T-helper 2 cell (primary cell): ENCODE data around the gene ADCY9.

Experiments
- DNase-seq, 5 experiments: peaks; one replicate each; pipeline versions ENCODE4 v3.0.0 to v3.0.0-alpha.2; 2012 to 2022

Gene ADCY9

DNA sequence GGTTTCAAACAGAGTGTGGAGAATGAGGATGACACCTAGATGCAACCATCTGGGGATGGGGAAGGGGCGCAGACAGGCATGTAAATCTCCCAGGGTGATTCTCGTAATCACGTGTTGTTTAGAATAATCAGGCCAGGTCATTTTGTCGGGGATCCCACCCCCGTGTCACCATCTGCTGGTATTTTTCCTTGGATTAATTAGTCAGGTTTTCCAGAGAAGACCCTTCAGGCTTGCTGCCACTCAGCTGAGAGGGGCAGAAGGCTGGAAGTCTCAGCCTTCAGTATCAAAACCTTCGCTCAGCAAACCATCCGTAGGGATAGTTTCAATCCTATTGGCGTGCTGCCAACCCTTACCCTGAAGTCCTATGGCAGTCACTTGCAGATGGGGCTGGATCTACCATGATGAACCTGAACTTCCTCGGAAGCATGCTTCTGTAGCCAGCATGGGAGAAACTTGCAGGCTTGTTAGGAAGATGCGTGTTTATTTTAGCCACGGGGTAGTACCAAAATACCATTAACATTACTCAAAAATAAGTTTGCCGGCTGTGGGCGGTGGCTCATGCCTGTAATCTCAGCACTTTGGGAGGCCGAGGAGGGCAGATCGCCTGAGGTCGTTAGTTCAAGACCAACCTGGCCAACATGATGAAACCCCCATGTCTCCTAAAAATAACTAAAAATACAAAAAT, 7.5 kb upstream of the ADCY9 start:
- no peak for DNase-seq

DNA sequence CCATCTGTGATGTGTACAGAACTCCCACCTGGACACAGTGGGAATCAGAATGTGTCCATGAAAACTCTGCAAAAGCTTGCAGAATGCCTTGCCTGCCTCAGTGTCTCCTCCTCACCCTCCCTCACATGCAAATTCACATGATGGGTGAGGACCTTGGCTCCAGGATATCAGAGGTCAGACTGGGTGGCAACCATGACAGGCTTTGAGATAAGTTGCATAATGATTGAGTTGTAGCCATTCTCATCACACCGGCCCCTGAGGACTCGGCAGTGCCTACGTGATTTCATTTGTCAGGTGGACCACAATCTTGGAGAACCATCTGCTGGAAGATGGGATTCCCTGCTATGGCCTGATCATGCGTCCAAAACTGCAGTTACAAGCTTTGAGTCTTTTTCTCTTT, 3.9 kb upstream of the ADCY9 start:
- DNase-seq: no peak

DNA sequence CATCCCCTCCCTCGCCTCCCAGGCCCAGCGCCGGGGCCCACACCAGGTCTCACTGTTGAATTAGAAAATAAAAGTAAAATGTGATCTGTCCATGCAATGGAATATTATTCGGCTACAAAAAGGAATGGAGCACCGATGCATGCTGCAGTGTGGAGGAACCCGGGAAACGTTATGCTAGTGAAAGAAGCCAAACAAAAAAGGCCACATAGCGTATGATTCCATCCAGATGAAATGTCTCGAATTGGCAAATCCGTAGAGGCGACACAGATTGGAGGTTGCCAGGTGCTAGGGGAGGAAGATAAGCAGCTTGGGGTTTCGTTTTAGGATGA, 972 bp upstream of the ADCY9 start:
- DNase-seq: no peak

DNA sequence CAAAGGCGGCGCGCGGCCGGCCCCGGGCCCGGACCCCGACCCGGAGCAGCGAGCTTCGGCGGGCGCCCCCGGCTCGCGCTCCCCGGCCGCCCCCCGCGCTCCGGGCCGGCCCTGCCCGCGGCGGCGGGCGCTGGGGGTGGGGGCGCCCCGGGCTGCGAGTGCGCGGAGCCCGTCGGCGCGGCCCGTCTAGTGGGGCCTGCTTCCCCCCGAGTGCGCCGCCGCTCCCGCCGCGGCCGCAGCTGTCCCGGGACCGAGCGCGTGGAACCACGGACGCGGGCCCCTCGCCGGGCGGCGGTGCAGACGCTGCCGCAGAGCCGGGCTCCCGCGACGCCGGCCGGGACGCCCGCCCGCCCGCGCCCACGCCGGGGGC, 308 bp downstream of the ADCY9 start:
- no peak for DNase-seq

DNA sequence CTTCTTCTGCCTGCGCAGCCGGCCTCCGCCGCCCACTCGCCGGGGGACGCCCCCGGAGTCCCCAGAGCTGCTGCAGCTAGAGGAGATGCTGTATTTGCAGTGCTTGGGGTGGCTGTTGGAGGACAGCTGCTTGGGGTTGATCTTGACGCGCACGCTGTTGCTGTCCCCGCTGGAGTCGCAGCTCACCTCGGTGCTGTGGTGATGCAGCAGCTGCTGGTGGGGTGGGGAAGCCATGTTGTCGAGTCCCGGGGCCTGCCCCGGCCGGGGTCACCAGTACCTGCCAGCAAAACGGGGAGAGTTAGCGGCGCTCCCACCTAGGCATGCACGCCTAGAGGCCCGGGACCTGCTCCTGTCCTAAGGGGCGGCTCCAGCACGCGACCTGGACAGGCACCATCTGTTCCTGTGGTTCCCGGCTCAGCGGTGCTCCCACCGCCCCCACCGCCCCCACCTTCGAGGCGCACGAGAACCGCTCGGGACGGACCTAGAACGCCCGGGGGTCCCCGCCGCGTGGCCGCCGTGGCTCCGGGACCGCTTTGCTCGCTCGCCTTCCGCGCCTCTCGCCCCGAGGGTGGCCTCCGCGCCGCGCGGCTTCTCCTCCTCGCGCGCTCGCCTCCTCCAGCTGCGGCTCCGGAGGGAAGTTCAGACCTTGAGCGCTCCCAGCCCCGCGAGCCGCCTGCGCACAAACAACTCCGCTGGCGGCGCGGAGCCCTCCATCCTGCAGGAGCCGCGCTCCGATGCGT, 863 bp downstream of the ADCY9 start:
- peak; percentile 10 to 72 (median 21) for DNase-seq

DNA sequence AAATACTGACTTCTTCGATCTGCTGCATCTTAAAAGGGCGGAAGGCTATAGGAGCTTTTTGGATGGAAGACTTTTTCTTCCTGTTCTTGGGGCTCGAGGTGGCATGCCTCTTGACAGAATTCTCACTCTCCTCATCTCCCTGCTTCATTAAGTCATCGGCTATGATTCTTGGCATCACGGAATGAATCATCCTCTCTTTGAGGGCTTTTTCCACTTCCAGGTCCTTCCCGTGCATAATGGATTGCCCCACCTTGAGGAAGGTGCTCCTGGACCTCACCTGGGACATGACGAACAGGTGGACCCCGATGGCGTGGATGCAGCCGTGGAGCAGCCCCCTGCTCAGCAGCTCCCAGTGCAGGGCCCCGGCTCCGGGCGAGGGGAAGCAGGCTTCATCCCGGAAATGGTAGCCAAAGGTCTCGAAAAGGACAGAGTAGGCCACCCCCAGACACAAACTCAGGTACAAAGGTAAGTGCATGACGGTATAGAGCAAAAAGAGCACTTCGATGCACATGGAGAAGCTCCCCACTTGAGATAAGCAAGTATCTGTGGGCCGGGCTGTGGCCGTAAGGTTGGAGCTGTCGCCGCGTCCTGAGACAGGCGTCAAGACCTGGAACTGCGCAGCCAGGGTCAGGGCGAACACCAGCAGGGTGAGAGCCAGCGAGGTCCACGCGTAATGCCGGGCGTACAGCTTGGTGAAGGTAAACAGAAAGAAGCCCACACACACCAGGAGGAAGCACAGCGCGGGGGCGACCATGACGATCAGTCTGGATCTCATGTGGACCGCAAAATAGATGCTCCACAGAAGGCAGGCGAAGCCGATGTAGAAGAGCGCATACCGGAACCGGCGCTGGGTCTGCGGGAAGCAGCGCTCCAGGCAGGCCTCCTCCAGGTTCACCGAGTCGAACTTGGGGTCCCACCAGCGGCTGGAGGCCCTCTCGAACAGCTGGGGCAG, 1.7 kb downstream of the ADCY9 start:
- DNase-seq: no peak

DNA sequence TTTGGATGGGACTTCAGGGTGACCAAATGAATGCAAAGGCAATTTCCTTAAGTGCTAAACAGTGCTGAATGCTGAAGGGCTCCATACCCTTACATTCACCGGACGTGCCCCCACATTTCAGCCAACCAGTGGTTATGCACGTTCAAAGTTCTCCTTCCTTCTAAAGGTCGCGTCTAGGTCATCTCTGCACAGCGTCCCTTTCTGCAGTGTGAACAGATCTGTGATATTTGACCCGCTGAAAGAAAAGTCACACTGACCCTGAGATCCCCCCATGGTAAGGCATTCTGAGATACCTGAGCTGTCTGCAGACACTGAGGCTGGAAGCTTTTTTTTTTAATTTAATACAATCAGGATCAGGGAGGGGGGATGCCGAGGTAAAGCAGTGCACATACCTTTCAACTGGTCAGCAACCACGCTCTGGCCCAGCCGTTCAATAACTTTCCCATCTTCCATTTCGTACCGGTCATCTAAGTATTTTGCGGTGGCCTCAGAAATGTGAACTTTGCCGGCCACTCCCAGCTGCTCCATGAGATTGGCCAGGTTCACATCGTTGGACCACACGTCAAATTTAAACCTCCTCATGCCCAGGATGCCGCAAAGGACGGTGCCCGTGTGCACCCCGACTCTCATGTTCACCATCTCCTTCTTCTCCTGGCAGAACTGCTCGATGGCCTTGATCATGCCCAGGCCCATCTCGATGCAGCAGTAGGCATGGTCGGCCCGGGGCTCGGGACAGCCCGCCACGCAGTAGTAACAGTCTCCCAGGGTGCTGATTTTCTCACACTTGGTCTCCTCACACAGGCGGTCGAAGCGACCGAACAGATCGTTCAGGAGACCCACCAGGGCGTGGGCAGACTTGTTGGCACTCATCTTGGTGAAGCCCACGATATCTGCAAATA, 2.6 kb downstream of the ADCY9 start:
- DNase-seq: no peak

DNA sequence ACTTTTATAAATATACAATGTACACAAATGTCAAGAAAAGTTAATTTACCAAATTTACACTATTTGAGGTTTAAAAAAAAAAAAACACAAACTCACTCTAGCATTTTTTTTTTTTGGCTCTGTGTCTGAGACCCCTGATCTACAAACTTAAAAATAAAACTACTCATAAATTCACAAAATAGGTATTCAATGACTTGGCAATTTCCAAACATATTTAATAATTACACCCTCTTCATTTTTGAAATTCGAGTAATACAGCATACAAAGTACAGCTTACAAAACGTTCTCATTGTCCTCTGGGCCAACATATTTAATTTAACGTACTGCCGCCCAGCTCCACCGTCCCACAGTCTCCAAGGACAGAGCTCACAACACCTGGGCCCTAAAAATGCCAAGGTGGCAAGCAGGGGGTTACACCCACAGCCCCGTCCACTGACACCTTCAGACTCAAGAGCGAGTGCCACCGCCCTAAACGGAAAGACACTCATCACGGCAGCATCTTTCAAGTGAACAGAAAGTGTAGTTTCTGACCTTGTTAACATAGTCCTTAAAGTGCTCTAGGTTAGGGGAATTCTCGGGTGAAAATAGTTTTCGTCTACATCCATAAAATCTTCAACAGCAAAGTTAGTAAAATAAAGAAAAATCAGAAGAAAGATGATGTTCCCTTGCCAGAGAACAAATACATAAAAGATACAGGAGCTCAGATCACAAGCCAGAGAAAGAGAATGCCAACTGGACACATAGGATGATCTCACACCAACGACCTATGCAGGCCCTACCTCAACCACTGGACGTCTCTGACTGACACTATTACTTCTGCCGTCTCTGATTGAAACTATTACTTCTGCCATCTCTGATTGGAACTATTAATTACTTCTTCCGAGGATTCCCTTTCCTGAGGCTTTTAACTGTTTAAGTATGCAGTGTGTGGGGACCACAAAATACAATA, 4.2 kb downstream of the ADCY9 start:
- DNase-seq: no peak

DNA sequence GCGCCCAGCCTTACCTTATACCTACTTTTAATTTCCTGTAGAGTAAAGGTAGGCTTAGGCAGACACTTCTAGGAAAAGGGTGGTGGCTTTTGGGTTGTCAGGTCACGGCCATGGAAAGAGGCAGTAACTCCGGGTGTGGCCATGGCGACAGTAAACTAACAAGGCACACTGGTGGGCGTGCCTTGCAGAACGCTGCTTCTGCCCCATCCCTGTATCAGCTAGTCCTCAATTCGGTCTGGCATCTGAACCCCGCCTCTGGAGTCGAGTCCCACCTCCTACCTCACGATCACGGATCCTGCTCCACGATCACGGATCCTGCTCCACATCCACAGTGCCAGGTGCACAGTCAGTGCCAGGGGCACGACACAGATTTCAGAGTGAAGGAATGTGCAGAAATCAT, 5.6 kb downstream of the ADCY9 start:
- no peak for DNase-seq

DNA sequence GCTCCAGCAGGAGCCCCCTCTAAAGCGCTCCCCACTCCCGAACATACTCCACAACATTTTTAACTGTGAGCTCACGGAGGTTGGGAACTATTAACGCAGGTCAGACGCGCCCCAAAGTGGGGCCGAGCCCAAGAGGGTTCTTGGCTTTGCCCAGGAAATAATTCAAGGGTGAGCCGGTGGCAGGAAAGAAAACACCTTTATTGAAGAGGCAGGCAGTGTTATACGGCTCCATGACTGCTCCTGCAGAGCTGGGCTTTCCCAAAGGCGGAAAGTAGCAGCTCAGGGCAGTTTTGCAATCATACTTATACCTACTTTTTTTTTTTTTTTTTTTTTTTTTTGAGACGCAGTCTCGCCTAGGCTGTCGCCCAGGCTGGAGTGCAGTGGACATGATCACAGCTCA, 6.2 kb downstream of the ADCY9 start:
- no peak for DNase-seq

DNA sequence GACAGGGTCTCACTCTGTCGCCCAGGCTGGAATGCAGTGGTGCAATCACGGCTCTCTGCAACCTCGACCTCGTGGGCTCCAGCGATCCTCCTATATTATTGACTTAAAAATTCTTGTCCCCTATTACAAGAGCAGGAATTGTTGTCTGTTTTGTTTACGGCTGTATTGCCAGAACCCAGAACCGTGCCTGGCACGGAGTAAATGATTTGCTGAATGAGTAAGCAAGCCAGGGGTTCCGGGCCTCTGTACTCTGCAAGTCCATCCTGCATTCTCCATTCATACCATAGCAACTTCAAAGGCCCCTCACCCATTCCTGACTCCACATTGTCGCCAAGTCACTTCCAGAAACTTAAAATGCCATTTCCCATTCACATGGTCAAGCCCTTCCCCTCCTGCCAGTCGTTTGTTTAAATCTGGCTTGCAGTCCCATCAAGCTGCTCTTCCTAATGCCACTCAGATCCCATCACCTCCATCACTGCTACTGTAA, 6.9 kb downstream of the ADCY9 start:
- DNase-seq: no peak

DNA sequence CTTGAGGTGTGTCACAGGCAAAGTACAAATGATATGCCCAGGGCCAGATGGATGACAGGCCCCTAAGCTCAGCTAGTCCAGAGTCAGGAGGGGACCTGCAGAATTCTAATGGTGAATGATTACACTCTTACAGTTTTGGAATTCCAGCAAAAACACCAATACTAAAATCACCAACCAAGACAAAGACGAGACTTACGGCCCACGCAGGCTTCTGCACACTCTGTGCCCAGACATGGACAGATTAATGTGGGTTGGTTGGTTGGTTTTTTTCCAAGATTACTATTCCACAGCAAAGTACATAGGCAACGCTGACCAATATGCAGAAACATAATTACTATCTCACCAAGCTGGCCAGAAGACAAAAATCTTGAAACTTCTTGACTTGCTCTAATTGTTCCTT, 9.7 kb downstream of the ADCY9 start:
- DNase-seq: no peak

DNA sequence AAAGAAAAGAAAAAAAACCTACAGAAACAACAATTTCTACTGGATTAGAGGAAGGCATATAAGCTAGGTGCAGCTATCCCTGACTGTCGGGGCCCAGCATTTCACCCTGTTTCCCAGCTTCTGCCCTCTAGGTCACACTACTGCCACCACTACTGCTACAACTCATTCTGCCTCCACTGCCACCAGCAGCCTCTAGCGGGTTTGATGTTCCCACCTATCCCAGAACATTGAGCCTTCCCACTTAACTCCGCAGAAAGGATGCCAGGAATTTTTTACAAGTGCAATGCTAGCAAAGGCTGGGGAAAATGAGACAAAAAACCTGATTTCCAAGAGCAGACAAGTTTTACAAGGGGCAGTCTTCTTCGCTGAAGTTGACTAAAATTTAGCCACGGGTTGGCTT, 10.4 kb downstream of the ADCY9 start:
- DNase-seq: no peak

DNA sequence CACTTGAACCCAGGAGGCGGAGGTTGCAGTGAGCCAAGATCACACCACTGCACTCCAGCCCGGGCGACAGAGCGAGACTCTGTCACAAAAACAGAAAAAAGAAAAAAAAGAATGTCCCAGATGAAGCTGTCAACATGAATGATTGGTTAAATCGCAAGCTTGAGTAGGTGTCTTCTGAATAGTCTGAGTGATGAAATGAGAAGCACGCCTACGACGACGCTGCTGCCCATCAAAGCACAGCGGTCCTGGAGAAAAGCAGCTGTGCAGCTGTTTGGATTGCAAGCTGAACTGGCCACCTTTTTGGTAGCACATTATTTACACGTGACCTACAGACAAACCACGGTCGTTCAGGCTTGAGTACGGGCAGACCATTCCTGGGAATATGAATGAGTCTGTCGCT, 12.5 kb downstream of the ADCY9 start:
- DNase-seq: no peak

DNA sequence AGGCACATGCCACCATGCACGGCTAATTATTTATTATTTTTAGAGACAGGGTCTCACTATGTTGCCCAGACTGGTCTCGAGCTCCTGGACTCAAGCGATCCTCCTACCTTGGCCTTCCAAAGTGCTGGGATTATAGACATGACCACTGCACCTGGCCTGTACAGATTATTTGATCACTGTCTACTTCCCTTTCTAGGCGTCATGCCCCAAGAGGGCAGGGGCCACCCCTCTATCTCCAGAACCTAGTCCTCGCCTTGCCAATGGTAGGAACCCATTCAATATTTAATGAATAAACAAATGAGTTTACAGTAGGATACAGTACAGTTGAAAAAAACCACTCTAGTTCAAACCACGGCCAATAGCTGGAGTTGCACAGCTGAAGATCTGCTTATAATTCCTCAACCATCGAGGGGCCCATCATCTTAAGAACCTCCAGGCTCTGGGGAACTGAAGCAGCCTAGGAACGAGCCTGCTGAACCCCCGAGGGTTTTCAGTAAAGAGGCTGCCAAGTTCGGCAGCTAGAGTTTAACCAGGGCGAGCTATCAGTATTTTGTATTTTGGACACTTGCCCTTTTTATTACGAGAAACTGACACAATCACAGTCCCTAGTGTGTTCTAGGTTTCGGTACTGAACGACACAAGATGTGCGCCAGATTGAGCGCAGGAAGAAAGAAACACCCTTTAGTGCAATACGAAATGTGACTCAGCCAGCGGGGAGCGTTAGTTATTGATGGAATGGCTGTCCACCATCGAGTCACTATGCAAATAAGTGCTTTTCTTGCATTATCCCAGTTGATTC, 14.6 kb downstream of the ADCY9 start:
- DNase-seq: no peak

DNA sequence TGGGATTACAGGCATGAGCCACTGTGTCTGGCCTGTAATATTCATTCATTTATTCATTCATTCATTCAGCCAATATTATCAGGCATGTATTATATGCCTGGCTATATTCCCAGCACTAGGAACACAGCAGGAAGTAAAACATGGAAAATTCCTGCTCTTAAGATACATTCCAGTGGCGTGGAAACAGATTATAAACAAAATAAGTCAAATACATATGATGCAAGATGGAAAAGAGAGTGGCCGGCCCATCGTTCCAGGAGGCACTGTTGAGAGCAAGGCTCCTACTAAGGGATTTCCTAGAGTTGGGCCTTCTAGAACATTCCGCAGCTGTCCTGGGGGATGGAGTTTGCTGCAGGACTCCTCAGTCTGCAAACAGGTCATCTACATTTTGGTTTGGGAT, 17.7 kb downstream of the ADCY9 start:
- DNase-seq: no peak

DNA sequence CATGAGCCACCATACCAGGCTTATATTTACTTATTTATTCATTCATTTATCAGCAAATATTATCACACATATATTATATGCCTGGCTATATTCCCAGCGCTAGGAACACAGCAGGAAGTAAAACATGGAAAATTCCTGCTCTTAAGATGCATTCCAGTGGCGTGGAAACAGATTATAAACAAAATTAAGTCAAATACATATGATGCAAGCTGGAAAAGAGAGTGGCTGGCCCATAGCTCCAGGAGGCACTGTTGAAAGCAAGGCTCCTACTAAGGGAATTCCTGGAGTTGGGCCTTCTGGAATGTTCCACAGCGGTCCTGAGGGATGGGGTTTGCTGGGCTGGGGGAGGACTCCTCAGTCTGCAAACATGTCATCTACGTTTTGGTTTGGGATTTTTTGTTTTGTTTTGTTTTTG, 18.4 kb downstream of the ADCY9 start:
- DNase-seq: no peak

DNA sequence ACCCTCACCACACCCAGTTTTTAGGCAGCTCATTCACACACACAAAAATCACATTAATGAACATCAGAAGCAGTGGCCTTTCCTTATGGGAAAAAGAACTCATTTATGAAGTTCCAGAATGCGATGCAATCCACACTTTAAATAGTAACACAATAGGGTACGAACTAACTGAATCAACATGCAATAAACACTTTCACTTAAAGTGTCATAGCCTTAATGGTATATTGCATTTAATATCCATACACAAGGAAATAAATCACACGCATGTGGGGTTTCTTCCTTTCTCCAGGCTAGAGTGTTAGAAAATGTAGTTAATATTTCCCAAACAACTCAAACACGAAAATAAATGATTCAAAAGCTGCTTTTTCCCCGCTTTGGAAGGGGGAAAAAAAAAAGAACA, 19.7 kb downstream of the ADCY9 start:
- DNase-seq: no peak

DNA sequence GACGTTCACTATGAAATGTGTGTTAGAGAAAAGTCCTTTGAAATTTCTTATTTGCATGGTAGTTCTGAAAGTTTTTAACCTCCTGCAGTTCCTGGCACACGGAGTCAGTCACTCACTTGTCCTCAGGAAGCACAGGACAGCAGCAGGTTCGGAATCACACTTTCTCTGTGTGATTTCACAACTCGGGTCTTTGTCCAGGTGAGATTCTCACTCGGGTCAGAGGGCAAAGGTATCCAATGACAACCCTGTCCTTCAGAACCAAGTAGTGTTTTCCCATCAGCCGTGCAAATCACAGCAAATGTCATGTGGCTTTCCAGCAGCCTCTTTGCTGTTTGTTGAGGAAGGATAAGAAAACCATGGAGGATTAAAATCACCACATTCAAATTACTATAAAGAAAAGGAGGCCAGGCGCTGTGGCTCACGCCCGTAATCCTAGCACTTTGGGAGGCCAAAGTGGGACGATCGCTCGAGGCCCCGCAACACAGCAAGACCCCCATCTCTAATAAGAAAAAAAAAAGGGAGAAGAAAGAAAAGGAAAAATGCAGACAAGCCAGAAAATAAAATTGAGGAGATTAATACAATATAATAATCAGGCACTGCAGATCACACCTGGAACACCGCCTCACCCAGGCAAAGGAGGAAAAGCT, 22.0 kb downstream of the ADCY9 start:
- DNase-seq: no peak
